B cell (primary cell): Measurements from ENCODE around the gene ARAP1. TPM values are rescaled to one million over a fixed set of nuclear protein-coding genes. Genes with fewer than 3 reads are reported as not detected.

ENCODE experiments used
- ATAC-seq: fragments of 200-7000 bp; cut with Tn5 transposase; one replicate; pipeline ENCODE4 v1.10.0; 2021; ENCODE audit warnings: low read depth, mild to moderate bottlenecking, moderate number of reproducible peaks, moderate library complexity
- CTCF ChIA-PET: fragments of 350-600 bp; sonication (Branson Sonifier 250); formaldehyde crosslinking; loops from one replicate; lab custom pipeline; 2021; ENCODE audit warnings: antibody characterized with exemption, inconsistent platforms; lab: Charles Lee
- POLR2A ChIA-PET: fragments of 350-600 bp; sonication (Branson Sonifier 250); formaldehyde crosslinking; loops from one replicate; lab custom pipeline; 2021; ENCODE audit warnings: antibody characterized with exemption; lab: Charles Lee
- DNase-seq: peaks from one replicate; pipeline ENCODE4 v3.0.0; 2013
- H2AFZ ChIP-seq: 2 replicates; pipeline ENCODE4 v1.6.1; 2012; ENCODE audit warnings: mild to moderate bottlenecking, low read depth, low read length; ENCODE audit not compliant: insufficient read depth, poor library complexity, severe bottlenecking
- H3K27ac ChIP-seq, 2 donors: 1 replicate in 1 of 2; 2 replicates in 1 of 2; pipeline ENCODE4 v1.5.1; 2012 to 2013; ENCODE audit warnings: low read length in 2 of 2, mild to moderate bottlenecking in 2 of 2, moderate library complexity in 1 of 2
- H3K27me3 ChIP-seq, 4 experiments: fragments of 200-600 bp in 1 of 4; sonication (generic) in 1 of 4; replicated peaks in 1 of 4; 1 replicate in 2 of 4; 2 replicates in 2 of 4; pipeline versions ENCODE4 v1.6.1 to v1.7.0; 2013 to 2016; ENCODE audit warnings: low read length in 3 of 4, mild to moderate bottlenecking in 2 of 4, mixed read lengths in 1 of 4, moderate library complexity in 1 of 4; ENCODE audit not compliant: insufficient read depth in 4 of 4, control insufficient read depth in 3 of 4; ENCODE audit errors: control extremely low read depth in 1 of 4
- H3K36me3 ChIP-seq, 2 experiments: replicated peaks in 1 of 2; 1 replicate in 1 of 2; 2 replicates in 1 of 2; pipeline versions ENCODE4 v1.6.1 to v1.7.1; 2013; ENCODE audit warnings: low read length in 1 of 2; ENCODE audit not compliant: insufficient read depth in 2 of 2, control insufficient read depth in 1 of 2; ENCODE audit errors: control extremely low read depth in 1 of 2, extremely low read depth in 1 of 2
- H3K4me1 ChIP-seq, 2 donors: fragments of 200-600 bp in 1 of 2; sonication (generic) in 1 of 2; 1 replicate in 1 of 2; 2 replicates in 1 of 2; pipeline versions ENCODE4 v1.5.1 to v1.6.1; 2013 to 2017; ENCODE audit warnings: low read length in 2 of 2; ENCODE audit not compliant: control insufficient read depth in 2 of 2, insufficient read depth in 2 of 2
- H3K4me2 ChIP-seq: replicated peaks from 2 replicates; pipeline ENCODE3; 2012; ENCODE audit warnings: mild to moderate bottlenecking, low read depth, low read length; ENCODE audit not compliant: poor library complexity, severe bottlenecking
- H3K4me3 ChIP-seq, 5 experiments: fragments of 200-600 bp in 1 of 5; sonication (generic) in 1 of 5; 1 replicate in 3 of 5; 2 replicates in 2 of 5; pipeline versions ENCODE4 v1.5.1 to v1.7.0; 2011 to 2016; ENCODE audit warnings: low read length in 4 of 5, mild to moderate bottlenecking in 4 of 5, low read depth in 2 of 5, control low read depth in 1 of 5, moderate library complexity in 1 of 5; ENCODE audit not compliant: insufficient read depth in 1 of 5; ENCODE audit errors: control extremely low read depth in 1 of 5, extremely low read depth in 1 of 5
- H3K79me2 ChIP-seq: fragments of 200-600 bp; sonication (generic); one replicate; pipeline ENCODE4 v1.6.0; 2016; ENCODE audit warnings: low read length; ENCODE audit not compliant: control insufficient read depth, insufficient read depth
- H3K9ac ChIP-seq: fragments of 200-600 bp; sonication (generic); 2 replicates; pipeline ENCODE4 v1.6.1; 2017; ENCODE audit warnings: mild to moderate bottlenecking, low read length, moderate library complexity
- H3K9me3 ChIP-seq, 3 donors: one replicate each; pipeline versions ENCODE4 v1.6.1 to v1.7.1; 2013; ENCODE audit warnings: low read length in 2 of 3; ENCODE audit not compliant: control insufficient read depth in 2 of 3, insufficient read depth in 1 of 3; ENCODE audit errors: control extremely low read depth in 1 of 3
- H4K20me1 ChIP-seq: 2 replicates; pipeline ENCODE4 v1.6.0; 2012; ENCODE audit warnings: mild to moderate bottlenecking, low read length; ENCODE audit not compliant: insufficient read depth, control insufficient read depth, poor library complexity, severe bottlenecking
- H3K27ac Mint-ChIP-seq: one replicate; pipeline ENCODE4 v1.8.0; 2021; ENCODE audit warnings: mixed read lengths
- H3K27me3 Mint-ChIP-seq: one replicate; pipeline ENCODE4 v1.8.0; 2021; ENCODE audit warnings: mixed read lengths
- H3K4me1 Mint-ChIP-seq: one replicate; pipeline ENCODE4 v1.8.0; 2021; ENCODE audit warnings: mixed read lengths
- H3K4me3 Mint-ChIP-seq: one replicate; pipeline ENCODE4 v1.8.0; 2021; ENCODE audit warnings: mixed read lengths
- H3K9me3 Mint-ChIP-seq: one replicate; pipeline ENCODE4 v1.8.0; 2022; ENCODE audit warnings: mixed read lengths; ENCODE audit not compliant: insufficient read depth
- CTCF ChIP-seq: fragments of 200-600 bp; IDR thresholded peaks from one replicate; pipeline ENCODE4 v1.8.0; 2022; ENCODE audit warnings: antibody characterized with exemption, mild to moderate bottlenecking
- EZH2 ChIP-seq: IDR thresholded peaks from 2 replicates; pipeline ENCODE4 v1.6.1; 2012; ENCODE audit warnings: borderline replicate concordance, low read depth, mild to moderate bottlenecking, moderate library complexity, low read length; ENCODE audit not compliant: insufficient read depth, poor library complexity, severe bottlenecking
- WGBS: methylation state at CpG from one replicate; pipeline ENCODE4 v1.1.5; 2013; ENCODE audit warnings: missing lambda C conversion rate; ENCODE audit not compliant: insufficient coverage; 5-methylcytosine and 5-hydroxymethylcytosine counted together
- intact Hi-C: fragments of 100-400 bp; cut with micrococcal nuclease; formaldehyde crosslinking; loops from one replicate; pipeline ENCODE4 v1.10.0; 2022
- polyA plus RNA-seq: library from polyadenylated mRNA; depleted of rRNA; stranded (reverse); fragments of >200 nt; gene quantifications from 2 replicates; pipeline ENCODE4 v1.2.3, GENCODE V29; 2012
- total RNA-seq, 2 donors: library from RNA; stranded (reverse); fragments of 120-200 nt in 1 of 2; gene quantifications; 1 replicate in 1 of 2; 2 replicates in 1 of 2; pipeline versions ENCODE4 v1.2.3 to v1.2.4, GENCODE V29; 2013 to 2022

The ARAP1 gene
- total and polyA plus RNA-seq, 2 donors (not counting 1 experiment from before 2014, with no cell fraction given) = 143 to 242 TPM

GRCh38 chr11:72768581-72768980 lies 16.4 kb upstream of the ARAP1 start:
- 100% methylated on average over 1 of the region's 3 CpGs for WGBS
- Histone ChIP-seq H3K27me3 (no peaks in the 10 kb centered on the region), H3K27ac (no peak overlapping the region), H3K9ac (no peak overlapping the region), H3K4me3 (no peak overlapping the region), H3K36me3 (no peaks in the 10 kb centered on the region), H2AFZ (no peak overlapping the region), H3K9me3 (no peaks in the 10 kb centered on the region), H3K4me1 (peaks cover 5 to 7% of the 10 kb centered on the region in 2 donors), H4K20me1 (no peaks in the 10 kb centered on the region), H3K4me2 (no peak overlapping the region), H3K79me2 (no peaks in the 10 kb centered on the region)
- Mint-ChIP-seq H3K9me3 (no peaks in the 10 kb centered on the region), H3K4me1 (peaks cover 13% of the 10 kb centered on the region), H3K4me3 (no peak overlapping the region), H3K27me3 (no peaks in the 10 kb centered on the region), H3K27ac (no peak overlapping the region)
- TF ChIP-seq CTCF (no peak), EZH2 (no peak)
- CTCF ChIA-PET = interaction anchor here (1.0 to 1.4 kb wide), 3 partner anchors 9 to 43 kb away, joined by 3 to 4 read pairs (median 4); no protein-coding TSS in a partner anchor
- POLR2A ChIA-PET = no interaction called here
- intact Hi-C loops = no loop called here
- ATAC-seq (no peak), DNase-seq (no peak)

GRCh38 chr11:72767203-72768062 lies 15.2 kb upstream of the ARAP1 start:
- Mint-ChIP-seq H3K9me3 (no peaks in the 10 kb centered on the region), H3K4me3 (no peak overlapping the region), H3K27me3 (no peaks in the 10 kb centered on the region), H3K27ac (no peak overlapping the region), H3K4me1 (peaks cover 21% of the 10 kb centered on the region)
- no peaks in the 10 kb centered on the region for H4K20me1 ChIP-seq
- DNase-seq (no peak), ATAC-seq (no peak)
- H3K27me3 ChIP-seq = no peaks in the 10 kb centered on the region
- H3K4me2 ChIP-seq = no peak overlapping the region
- H3K9me3 ChIP-seq = no peaks in the 10 kb centered on the region
- H3K79me2 ChIP-seq = no peaks in the 10 kb centered on the region
- TF ChIP-seq CTCF (no peak), EZH2 (no peak)
- POLR2A ChIA-PET = no interaction called here
- no peak overlapping the region for H3K27ac ChIP-seq
- WGBS = 100% methylated on average over 4 of the region's 4 CpGs
- intact Hi-C loops = no loop called here
- no peak overlapping the region for H3K4me3 ChIP-seq
- H2AFZ ChIP-seq = no peak overlapping the region
- no peaks in the 10 kb centered on the region for H3K36me3 ChIP-seq
- peaks cover 17 to 18% of the 10 kb centered on the region in 2 donors for H3K4me1 ChIP-seq
- CTCF ChIA-PET = interaction anchor here (1.1 to 1.4 kb wide), 2 partner anchors 10 to 25 kb away, joined by 4 read pairs; no protein-coding TSS in a partner anchor
- H3K9ac ChIP-seq = no peak overlapping the region
